GM18517 (cell line): Measurements from ENCODE around the gene IL22RA1.

Source experiments
- ATAC-seq: cut with Tn5 transposase; IDR thresholded peaks from one replicate; pipeline ENCODE4 v1.9.1; 2021; ENCODE audit warnings: mild to moderate bottlenecking, moderate library complexity; ENCODE audit not compliant: unreplicated experiment

IL22RA1 gene

DNA sequence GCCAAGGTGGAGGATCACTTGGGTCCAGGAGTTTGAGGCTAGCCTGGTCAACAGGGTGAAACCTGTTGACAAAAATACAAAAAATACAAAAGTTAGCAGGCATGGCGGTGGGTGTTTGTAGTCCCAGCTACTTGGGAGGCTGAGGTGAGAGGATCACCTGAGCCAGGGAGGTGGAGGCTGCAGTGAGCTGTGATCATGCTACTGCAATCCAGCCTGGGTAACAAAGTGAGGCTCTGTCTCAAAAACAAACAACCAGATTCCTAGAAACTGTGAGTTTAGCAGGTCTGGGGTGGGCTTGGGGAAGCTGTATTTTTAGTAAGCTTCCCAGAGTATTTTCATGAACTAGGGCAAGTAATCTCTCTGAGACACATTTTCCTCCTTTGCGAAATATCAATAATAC lies 25.8 kb downstream of the IL22RA1 start:
- ATAC-seq = no peak

DNA sequence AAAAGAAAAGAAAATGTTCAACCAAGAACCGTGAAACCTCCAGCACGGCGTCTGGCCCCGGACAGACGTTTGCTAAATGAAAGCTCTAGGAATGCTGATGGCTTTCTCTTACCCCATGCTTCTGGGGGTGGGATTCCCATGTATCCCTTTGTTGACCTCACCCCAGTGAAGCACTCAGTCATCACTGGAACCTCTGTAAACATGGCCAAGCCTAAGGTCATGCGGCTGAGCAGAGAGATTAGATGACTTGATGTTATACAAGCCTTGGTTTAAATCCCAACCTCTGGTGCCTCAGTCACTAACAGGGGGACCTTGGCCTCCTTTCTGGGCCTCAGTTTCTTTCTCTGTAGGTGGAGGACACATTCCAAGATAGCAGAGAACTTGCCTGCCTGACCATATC lies 28.2 kb downstream of the IL22RA1 start:
- no peak for ATAC-seq

DNA sequence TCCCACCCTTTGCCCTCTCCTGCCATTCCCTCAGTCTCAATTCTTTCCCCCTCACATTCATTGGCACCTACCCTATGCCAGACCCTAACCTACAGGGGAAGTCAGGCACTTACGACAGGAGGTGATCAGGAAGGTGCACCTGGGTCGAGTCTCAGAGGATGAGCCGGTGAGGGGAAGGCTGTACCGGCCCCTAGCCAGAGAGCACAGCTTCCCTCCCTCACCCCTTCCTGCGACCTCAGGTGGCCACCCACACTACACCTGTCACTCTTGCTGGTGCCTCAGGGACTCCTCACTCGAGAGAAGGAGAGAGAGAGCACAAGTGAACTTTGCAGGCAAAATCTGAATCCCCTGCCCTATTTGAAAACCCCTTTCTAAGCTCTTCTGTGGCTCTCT lies 29.3 kb downstream of the IL22RA1 start:
- ATAC-seq = no peak

DNA sequence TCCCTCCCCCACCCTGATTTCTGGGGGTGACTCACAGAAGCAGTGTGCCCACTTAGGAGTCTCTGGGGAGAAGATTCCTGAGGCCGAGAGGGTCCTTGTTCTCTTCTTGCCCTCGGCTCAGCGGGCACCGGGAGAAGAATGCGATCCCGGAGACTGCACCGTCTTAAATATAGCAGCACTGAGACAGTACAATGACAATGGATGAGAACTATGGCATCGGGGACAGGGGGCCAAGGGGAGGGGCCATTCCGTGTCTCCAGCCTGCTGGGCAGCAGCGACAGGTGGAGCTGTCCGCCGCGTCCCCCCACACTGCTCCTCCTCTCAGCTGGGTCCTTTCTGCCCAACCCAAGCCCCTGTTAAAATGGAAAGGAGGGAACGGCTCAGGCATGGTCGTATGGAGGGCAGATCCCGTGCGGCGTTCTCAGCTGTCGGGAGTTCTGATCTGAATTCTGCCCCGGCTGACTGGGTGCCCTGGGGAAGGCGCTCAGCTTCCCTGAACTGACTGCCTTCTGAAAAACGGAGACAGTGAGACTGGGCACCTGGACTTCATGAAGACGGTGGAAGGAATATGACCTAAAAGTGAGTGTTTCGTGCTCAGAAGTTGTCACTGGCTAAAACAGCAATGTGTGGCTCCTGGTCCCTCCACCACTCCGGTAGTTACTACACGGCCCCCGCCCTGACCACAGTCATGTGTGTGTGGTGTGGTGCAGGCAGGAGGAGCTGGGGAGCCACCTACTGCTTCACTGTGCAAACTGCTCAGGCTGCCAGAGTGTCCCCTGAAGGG lies 30.8 kb downstream of the IL22RA1 start, which contains the start of gene MYOM3:
Gene MYOM3 (minus strand): TSS at position 140 of the 784 bp plus-strand sequence. CDS start 3,499 bp downstream, outside the sequence.
- no peak for ATAC-seq

DNA sequence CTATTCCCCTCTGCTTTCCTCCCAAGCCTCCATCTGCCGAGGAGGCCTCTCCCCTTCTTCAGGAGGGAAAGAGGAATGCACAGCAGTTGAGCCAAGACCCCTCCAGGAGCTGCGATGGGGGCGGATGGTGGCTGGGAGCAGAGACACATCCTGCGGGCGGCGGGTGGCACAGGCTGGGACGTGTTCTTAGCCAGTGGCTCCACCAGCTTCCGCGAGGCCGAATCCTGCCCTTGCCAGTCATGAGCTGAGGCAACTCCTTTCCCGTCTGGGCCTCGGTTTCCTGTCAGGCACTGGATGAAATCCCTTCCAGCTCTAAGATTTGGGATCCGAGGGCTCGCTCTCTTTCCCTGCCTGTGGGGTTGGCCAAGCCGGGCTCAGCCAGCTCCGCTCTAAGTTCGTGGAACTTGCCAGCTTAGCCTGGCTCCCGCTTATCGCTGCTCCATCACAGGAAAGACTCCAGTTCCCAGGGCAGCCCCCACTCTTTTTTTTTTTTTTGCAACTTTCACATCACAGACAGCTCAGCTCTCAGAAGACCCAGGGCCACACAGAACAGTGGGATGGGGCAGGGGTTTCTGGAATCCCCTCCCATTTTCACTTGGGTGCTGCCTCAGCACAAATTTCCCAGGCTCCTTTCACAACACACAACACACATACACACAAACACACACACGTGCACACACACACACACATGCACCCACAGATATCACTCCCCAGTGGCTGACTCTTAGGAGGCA lies 31.5 kb downstream of the IL22RA1 start:
- no peak for ATAC-seq

DNA sequence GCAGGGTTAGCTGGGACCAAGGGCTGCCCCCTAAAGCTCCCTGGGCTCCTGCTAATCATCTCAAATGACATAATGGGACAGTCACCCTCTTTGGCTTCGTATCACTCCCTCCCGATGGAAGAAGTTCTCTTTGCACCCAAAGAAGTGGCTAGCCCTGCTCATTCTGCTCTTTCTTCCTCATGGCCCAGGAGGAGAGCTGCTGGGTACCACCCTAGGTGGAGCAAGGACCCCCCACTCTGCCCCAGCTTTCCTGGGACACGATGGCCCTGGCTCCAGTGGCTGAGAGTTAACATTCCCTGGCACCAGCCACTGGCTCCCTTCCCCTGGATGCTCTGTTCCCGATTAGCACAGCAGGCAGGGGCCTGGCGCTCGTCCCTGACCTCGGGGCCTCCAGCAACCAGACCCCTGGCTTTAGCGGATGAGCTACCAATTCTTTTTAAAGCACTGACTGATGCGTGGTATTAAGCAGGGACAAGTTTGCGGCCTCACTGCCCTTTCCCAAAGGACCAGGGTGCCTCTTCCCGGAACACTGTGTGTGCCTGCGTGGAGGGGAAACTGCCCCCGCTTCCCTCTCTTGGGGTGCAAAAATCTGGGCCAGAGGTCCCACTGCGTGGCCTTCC lies 32.2 kb downstream of the IL22RA1 start:
- ATAC-seq = no peak

DNA sequence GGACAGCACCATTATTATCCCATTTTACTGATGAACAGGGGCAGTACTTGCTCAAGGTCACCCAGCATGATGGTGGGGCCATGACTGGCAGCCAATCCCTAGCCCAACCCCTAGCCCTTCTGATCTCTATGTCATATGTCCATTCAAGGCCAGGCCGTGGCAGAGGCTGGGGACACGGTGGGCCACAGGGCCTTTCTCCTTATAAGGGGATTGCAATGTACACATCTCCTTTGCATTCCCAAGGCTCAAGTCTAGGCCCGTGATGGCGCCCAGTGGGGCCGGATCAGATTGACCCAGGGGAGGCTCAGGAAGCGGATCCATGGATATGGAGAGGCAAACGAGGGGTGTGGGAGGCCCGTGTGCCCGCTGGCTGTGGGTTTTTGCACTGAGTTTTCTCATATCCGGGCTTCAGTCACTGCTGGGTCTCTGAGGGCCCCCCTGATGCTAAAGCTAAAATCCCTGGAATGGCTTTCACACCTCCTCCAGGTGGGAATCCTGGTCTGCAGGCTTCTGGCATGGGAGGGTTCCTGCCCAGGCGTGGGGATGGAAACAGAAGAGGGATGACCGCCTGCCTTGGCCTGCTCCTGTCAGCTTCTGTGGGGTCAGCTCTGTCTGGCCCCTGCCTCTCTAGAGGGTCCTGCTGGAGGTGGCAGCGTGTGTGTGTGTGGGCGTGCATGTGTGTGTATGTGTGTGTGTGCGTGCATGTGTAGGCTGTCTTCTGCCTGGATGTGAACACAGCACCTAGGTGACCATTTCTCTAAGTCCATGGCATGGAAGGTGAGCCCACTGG lies 33.1 kb downstream of the IL22RA1 start:
- no peak for ATAC-seq

DNA sequence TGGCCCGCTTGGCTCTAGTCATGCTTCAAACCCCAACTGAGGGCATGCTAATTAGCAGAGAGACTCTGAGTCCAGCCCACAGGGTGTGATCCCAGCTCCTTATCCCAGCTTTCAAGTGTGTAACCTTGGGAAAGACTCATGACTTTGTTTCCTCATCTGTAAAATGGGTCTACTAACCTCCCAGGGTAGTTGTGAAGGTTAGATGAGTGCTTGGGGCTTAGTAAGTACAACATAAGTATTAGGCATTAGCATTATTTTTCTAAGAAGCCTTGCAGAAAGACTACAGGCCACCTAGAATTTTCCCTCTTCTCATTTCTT lies 33.8 kb downstream of the IL22RA1 start:
- no peak for ATAC-seq

DNA sequence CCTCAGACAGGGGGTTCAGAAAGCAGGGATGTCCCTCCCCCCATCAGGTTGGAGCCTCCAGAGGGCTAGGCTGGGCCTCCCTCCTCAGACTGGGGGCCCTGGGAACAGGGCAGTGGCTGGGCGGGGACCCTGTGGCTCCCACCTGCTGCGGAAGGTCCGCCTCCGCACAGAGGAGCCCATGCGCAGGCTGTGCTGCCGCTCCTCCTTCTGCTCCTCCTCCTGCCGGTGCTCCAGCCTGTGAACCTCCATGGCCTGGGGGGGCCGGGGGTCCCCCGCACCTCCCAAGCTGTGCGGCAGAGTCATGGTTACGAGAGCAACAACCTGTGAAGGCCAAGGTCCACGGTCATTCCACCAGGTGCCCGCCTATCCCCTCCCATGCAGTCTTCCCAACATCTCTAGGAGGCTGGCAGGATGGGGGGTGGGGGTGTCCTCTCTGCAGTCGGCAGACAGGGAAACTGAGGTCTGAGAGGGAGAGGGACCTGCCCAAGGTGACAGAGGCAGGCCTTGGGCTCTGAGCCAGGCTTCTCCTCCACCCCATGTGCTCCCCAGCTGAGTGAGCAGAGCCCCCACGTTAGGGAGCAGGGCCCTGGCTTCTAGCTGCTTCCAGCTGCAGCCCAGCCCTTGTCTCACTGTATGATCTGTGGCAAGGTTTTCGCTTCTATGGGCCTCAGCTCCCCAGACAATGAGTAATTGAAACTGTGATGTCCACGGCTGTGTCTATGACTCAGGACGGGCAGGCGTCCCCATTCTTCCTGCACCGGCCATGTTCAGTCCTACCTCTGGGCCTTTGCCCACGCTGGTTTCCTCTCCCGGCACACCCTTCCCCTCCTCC lies 34.4 kb downstream of the IL22RA1 start:
- ATAC-seq = no peak

DNA sequence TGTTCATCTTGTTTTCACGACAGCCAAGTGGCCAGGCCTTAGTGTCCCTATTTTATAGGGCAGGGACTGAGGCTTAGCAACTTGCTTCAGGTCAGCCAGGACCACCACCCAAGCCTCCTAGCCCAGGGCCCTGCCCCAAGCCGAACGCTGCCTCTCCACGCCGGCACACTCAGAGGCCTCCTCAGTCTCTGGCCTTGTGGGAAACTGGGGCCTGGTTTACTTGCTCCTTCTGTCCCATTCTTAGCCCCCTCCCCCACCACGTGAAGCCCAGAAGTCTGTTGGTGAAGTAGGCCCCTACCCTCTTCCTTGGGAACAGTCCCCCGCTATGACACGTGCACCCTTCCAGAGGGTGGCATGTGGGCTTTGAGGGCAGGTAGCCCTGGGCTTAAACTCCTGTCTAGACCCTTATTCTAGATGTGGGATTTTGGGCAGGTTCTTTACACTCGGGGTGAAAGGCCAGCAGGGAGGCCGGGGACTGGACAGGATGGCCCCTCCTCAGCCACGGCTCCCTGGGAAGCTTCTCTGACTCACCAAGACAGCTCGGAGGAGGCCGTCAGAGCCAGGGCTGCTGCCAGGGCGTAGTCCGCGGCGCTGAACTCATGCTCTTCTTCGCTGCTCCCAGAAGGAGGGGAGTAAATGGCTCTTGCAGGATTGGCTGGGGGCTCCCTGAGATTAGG lies 35.3 kb downstream of the IL22RA1 start:
- no peak for ATAC-seq

DNA sequence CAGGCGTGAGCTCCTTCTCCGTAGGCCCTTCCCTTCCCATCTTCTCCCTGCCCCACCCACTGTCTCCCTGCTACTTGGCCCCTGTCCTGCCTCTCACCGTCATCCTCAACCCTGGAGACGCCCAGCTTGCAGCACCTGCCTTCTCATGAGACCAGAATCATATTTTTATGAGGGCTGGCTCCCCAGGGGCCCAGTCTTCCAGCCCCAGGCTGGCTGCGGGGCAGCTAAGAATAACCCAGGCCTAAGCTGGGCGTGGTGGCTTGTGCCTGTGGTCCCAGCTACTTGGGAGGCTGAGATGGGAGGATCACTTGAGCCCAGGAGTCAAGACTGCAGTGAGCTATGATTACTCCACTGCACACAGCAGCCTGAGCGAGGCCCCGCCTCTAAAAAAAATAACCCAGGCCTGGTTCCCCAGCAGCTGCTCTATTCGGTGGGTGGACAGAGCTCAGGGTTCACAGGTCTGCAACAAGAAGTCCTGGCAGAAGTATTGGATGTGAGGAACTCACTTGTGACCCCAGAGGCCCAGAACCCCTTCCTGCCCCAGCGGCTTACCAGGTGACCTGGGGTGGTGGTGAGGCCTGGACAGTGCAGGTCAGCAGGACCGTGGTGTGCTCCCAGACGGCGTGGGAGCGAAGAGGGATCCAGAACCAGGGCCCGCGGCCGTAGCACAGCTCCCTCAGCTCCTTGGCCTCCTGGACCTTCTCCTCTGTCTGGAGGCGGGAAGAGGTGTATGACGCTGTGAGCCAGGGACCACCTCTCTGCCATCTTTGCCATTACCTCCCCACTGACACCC lies 37.4 kb downstream of the IL22RA1 start:
- no peak for ATAC-seq

DNA sequence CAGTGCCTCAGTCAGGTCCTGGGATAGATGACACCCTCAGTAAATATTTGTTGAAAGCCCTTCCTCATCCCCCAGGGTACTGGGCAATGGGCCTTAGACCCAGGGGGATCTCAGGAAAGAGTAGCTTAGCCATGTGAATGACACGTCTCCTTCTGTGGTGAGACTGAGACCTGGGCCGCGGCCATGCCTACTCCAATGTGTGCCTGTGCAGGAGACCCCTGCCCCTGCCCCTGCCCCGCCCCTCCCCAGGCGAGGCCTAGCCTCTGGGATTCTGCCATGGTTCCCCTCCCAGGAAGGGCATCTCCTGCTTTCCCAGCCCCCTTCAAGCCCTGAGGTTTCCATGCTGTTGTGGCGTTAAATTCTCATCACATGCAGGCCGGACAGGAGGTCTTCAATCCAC lies 38.1 kb downstream of the IL22RA1 start:
- ATAC-seq = no peak

DNA sequence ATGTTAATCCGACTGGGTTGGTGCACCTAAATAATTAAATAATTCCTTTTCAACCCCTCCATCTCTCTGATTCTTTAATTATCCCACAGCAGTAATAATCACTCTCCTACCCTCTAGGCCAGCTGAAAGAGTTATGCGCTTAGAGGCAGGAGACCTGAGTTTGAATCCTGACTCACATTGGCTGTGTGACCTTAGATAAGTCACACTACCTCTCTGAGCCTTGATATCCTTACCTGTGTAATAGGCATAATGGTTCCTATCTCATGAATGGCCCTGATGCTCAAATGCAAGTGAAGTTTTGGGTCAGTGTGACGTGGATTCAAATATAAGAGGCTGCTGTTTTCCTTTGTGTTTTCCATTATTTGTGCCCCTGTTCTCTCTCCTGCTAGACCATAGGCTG lies 39.1 kb downstream of the IL22RA1 start:
- ATAC-seq = no peak

DNA sequence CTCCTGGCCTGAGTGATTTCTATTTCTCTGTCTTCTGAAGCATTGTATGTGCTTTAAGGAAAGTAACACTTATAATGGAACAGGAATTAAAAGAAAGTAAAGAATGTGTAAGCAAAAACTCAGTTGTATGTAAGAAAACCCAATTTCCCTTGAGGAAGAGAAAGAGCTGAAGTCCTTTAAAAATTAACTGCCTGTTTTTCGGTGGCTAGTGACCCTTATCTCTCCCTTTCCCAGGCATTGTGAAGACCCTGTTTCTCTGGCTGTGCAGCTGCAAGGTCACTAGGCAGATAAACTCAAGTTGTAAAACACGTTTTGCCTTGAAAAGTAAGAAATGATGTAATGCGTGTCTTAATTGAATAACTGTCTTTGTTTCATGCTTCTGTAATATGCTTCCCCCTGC lies 39.5 kb downstream of the IL22RA1 start:
- ATAC-seq = no peak

DNA sequence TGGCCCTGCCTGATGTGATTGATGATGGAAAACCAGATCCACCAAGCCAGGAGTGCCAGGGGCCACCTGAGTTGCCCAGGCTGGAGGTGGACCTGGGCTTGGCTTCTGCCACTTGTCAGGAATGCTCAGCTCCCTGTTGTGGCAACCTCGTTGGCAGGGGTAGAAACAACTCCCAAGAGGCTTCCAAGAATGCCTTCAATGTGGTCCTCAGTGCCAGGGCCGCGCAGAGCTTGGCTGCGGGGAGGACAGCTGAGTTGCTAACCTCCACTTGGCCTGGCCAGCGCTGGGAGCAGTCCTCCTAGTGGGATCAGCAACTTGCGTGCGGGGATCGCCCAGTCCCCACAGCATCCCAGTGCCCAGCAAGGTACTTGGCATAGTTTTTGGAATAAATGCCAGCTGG lies 40.0 kb downstream of the IL22RA1 start:
- ATAC-seq = no peak

DNA sequence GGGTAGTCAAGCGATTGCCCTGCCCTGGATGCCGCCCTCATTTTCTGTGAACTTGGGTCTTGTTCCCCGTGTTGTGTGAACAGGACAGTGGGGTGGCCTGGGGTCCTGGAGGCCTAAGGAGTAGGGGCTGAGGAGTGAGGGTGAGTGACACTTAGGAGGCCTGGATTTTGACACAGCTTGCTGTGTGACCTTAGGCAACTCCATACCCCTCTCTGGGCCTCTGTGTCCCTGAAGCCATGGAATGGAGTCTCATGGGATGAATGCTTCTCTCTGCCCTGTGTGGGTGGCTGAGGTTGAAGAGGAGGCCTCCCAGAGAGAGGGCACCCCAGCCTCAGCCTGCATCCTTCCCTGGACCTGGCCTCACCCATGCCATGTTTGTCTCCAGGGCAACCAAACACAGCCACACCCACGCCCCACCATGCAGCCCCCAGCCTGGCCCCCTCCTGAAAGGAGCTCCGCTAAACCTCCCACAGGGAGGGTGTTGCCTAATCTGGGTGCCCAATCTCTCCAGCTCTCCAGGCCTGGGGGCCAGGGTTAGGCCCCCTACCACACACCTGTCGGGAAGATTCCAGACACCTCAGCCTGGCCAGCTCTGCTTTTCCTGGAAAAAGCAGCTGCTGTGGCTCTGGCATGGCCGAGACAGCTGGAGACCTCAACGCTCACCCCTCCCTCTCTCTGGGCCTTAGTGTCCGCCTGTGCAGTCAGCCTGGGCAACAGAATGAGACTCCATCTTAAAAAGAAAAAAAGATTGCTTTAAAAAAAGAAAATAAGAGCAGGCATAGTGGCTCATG lies 40.9 kb downstream of the IL22RA1 start:
- ATAC-seq = no peak

DNA sequence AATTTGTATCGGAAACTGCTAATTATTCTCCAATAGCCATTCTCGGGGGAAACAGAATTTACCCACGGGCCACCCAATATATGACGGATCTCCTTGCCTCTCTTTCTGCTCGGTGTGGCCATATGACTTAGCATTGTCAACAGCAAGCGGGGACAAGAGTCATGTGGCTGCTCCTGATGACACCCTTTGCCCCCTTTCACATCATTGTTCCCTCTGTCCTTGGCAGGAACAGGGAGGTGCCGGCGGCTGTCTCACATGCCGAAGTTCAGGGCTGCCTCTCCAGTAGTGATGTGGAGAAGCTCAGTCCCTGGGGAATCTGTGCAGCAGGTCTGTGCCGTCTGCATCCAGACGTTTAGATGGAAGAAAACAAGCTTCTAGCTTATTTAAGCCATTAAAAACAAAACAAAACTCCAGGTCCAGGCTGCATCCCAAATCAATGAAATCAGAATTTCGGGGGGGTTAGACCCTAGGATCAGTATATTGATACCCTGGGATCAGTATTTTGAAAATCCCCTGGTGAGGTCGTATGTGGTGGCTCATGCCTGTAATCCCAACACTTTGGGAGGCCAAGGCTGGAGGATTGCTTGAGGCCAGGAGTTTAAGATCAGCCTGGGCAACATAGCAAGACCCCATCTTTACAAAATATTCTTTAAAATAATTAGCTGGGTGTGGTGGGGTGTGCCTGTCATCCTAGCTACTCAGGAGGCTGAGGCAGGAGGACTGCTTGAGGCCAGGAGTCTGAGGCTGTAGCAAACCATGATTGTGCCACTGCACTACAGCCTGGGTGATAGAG lies 41.8 kb downstream of the IL22RA1 start:
- ATAC-seq = no peak
